CD4-positive, alpha-beta T cell treated with Interferon alpha-2 for 1 hour (primary cell): ENCODE data around the gene PRR15L.
"Not testable (repeated sequence)": the region's sequence is repeated elsewhere in the genome, so short reads cannot be mapped to it uniquely, and the experiment has no call there.

ENCODE experiments used
- DNase-seq, 2 donors: peaks; one replicate each; pipeline ENCODE4 v3.0.0-alpha.2; 2020 to 2022

Gene PRR15L

DNA sequence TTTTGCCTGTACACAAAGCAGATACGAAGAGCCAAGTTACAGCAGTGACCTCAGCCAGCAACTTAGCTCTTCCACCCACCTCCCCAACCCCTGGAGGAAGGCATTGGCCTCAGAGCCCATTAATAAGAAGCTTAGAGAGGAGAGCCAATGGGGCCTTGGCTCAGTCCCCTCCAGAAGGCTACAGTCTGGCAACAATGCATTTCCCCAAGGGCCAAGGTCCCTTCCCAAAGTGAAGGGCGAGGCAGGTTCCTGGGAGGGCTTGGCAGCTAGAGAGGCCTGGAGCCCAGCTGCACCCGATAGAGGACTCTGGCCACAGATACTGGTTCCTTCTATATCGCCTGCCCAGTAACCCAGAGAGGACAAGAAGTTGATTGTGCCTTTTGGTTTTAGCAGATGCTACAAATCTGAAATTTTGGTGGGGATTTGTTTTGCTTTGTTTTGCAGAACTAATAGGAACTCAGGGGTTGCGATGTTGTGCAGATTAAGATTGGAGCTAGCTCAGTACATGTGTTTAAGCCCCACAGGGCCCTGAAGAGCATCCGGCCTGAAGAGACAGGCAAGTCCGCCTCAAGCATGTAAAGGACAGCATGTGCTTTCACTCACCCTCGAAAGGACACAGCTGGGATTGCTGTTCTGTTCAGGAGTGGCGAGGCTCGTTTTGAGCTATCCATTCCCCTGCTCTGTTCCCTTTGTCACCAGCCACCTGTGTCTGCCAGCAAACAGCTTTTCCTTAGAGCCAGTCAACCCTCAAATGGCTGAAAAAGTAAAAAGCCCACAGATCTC is 28.3 kb downstream of the PRR15L start:
- no peak for DNase-seq

DNA sequence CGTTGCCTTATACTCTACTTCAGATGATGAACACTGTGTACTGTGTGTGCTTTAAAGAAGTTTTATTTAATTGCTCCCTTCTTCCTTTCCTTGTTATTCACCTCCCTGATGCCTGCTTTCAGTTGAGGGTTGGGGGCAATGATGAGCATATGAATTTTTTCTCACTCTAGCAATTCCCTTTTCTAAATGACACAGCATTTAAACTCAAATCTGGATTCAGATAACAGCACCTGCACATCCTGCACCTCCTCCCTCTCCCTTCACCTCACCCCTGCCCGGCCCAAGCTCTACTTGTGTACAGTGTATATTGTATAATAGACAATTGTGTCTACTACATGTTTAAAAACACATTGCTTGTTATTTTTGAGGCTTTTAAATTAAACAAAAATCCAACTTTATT is 29.3 kb downstream of the PRR15L start:
- no peak for DNase-seq

DNA sequence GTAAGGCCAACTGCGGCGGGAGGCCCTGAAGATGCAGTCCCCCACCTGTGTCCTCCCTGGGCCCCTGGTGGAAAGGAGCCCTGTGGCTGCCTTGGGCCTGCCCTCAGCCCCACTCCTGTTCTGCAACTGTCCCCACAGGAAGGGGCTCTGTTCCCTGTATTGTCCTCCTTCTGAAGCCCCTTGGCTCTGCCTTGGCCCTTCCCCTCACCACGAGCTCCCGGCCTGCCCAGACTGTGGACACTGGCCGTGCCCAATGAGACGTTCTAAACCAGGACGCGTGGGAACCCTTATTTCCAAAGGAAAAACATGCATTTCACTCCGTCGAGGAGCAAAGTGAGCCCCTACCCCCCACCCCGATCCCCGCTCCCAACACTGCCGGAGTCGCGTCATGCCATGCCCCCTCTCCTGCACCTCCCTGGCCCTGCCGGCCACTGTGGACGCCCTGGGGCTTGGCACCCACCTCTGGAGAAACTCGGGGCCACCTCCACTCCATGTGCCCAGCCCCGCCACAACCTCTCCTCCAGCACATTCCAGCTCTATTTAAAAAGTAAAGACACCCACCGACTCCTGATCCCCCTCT is 29.8 kb downstream of the PRR15L start:
- DNase-seq = no peak

DNA sequence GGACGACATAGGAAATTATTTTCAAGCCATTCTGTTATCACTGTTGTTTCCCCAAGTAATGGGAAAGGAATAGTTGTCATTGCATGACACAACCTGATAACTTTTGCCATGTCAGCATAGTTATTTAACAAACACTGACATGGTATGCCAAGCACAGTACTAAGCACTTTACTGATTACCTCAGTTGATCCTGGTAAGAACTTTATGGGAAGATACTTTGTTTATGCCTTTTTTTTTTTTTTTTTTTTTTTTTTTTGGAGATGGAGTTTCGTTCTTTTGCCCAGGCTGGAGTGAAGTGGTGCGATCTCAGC is 32.0 kb downstream of the PRR15L start:
- DNase-seq = no peak

DNA sequence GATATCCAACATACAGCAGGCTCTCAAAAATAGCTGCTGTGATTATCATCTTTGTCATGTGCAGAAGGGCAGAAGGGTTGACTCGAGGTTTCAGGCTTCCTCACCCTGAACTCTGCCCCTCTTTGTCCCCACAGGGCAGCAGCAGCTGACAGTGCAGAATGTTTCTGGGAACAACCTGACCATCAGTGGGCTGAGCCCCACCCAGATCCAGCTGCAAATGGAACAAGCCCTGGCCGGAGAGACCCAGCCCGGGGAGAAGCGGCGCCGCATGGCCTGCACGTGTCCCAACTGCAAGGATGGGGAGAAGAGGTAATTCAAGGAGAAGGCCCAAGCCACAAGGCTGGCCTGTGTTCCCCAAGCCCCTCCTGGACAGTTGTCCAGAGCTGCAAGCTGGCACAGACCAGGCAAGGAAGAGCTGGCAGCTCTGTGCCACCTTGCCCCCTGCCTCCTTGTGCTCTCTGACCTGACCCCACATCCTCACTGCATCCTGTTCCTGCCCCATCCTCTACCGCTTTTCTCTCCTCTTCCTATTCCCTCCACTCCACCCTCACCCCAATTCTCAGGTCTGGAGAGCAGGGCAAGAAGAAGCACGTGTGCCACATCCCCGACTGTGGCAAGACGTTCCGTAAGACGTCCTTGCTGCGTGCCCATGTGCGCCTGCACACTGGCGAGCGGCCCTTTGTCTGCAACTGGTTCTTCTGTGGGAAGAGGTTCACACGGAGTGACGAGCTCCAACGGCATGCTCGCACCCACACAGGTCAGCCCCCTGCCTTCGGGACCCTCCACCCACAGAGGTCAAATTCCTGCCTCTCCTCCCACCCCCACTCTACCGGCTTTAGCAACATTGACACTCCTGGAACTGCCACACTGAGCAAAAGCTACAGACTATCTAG is 32.7 kb downstream of the PRR15L start:
- no peak for DNase-seq

DNA sequence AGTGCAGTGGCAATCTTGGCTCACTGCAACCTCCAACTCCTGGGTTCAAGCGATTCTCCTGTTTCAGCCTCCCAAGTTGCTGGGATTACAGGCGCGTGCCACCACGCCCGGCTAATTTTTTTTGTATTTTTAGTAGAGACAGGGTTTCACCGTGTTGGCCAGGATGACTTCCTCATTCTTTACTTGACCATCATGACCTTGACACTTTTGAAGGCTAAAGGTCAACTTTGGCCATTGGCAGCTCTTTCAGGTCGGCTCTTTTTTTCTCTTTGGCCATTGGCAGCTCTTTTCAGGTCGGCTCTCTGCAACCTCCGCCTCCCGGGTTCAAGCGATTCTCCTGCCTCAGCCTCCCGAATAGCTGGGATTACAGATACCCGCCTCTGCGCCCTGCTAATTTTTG is 37.8 kb downstream of the PRR15L start:
- DNase-seq = not testable (repeated sequence)

DNA sequence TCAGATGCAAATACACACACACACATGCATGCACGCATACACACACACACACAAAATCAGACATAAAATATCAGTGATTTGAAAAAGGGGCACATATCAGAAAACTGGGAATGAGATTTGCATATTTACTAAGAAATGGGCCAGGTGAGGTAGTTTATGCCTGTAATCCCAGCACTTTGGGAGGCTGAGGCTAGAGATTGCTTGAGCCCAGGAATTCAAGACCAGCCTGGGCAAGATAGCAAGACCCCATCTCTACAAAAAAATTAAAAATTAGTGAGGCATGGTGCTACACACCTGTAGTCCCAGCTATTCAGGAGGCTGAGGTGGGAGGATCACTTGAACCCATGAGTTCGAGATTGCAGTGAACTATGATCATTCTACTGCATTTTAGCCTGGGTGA is 38.7 kb downstream of the PRR15L start:
- DNase-seq = no peak

DNA sequence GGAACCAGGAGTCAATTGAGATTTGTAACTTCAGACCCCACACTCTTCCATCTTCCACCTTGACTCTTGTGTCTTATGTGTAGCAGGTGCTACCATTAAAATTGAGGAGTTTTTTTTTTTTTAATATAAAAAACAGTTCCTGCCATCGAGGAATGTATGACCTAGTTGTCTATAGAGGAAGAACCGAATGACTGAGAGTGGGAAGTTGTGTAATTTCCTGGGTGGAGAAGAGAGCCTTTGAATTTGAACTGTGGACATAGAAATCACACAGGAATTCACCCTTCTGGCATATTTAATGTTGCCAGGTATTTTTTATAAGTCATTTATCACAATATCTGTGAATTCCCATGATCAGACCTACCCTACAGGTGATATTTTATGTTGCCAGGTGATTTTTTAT is 39.7 kb downstream of the PRR15L start:
- no peak for DNase-seq

DNA sequence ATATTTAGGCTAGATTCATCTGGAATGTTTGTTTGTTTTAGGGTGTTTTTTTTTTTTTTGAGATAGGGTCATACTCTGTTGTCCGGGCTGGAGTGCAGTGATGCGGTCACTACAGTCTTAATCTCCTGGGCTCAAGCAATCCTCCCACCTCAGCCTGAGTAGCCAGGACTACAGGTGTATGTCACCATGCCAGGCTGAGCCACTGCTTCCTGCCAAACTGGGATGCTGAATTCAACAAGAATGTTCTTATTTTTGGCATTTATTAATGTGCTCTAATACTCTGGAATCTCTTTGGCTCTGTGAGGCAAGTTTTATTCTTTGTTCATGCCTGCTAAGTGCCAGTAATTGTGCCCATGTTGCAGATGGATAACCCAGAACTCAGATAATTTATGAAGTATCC is 40.1 kb downstream of the PRR15L start:
- no peak for DNase-seq

DNA sequence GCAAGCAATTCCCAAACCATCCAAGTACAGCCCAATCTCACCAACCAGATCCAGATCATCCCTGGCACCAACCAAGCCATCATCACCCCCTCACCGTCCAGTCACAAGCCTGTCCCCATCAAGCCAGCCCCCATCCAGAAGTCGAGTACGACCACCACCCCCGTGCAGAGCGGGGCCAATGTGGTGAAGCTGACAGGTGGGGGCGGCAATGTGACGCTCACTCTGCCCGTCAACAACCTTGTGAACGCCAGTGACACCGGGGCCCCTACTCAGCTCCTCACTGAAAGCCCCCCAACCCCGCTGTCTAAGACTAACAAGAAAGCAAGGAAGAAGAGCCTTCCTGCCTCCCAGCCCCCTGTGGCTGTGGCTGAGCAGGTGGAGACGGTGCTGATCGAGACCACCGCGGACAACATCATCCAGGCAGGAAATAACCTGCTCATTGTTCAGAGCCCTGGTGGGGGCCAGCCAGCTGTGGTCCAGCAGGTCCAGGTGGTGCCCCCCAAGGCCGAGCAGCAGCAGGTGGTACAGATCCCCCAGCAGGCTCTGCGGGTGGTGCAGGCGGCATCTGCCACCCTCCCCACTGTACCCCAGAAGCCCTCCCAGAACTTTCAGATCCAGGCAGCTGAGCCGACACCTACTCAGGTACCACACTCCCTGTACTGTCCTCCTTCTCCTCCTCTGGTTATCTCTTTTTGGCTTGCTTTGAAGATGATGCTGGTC is 41.0 kb downstream of the PRR15L start:
- no peak for DNase-seq

DNA sequence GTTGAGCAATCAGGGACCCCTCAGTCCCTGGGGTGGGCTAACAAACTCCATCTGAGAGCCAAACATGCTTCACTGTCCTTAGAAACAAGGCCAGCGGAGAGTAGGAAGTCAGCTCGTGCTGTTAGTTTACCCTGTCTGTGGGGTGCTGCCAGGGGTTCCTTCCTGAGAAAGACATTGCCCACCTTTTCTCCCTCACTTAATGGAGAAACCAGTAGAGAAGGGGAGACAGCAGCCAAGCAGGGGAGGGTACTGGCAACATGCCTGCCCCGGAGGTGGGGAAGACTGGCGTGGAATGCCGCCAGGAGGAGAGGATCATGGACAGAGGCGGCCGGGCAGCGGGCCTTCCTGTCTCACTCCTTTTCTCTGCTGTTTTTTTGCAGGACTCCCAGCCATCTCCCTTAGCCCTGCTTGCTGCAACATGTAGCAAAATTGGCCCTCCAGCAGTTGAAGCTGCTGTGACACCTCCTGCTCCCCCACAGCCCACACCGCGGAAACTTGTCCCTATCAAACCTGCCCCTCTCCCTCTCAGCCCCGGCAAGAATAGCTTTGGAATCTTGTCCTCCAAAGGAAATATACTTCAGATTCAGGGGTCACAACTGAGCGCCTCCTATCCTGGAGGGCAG is 41.8 kb downstream of the PRR15L start:
- DNase-seq = no peak

DNA sequence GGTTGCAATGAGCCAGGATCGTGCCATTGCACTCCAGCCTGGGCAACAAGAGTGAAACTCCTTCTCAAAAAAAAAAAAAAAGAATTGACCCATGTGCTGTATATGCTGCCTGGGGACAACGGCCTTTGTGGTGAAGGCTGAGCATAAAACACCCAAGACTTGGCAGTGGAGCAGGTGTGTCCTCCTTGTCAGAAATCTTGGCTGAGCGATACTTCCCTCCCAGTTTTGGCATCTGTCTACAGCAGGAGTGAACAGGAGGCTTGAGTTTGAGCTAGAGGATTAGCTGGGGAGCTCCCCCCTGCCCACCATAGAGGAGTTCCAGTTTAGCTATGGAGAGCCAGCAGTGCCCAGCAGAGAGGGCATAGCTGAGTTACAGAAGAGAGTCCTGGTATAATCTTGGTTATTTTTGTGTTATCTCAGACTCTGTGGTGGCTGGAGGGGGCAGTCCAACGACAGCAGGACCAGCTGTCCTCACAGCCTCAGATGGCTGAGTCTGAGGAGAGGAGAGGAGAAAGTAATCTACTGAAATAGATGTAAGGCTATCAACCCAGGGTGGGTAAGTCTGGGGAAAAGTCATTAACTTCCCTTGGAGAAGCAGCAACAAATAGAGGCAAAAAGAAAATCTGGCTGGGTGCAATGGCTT is 43.3 kb downstream of the PRR15L start:
- no peak for DNase-seq

DNA sequence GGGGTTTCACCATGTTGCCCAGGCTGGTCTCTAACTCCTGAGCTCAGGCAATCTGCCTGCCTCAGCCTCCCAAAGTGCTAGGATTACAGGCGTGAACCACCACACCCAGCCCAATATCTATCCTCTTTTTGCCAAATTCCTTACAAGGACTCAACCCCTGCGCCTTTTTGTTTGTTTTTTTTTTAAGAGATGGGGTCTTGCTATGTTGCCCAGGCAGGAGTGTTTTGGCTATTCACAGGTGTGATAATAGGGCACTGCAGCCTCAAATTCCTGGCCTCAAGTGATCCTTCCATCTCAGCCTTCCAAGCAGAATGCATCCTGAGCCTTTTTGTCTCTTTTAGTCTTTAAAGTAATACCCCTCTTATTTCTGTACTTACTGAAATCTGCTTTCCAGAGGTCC is 44.6 kb downstream of the PRR15L start:
- no peak for DNase-seq

DNA sequence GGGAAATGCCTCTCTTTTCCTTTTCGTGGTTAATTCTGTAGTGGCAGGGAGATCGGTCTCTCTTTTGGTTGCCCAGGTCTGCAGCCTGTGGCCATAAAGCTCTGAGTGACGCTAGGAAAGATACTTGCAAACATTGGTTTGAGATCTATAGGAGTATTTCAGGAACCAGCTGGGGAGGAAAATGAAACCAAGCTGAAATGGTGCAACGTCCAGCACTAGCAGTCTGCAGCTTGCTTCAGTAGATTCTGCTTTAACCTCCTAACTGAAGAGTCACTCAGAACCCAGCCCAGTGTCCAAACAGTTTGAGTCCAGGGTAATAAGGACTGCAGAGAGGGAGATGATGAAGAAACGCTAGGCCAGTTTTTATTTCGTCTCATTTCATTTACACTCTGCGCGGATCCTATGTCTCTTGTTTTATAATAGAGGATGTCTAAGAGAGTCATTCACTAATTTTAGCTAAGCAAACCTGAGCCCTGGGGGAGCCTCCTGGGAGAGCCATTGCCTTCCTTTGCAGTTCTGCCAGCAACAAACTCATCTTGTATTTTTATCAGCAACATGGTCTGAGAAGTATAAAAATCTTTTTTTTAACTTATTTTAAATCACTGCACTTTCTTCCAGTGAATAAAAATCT is 49.6 kb downstream of the PRR15L start:
- no peak for DNase-seq

DNA sequence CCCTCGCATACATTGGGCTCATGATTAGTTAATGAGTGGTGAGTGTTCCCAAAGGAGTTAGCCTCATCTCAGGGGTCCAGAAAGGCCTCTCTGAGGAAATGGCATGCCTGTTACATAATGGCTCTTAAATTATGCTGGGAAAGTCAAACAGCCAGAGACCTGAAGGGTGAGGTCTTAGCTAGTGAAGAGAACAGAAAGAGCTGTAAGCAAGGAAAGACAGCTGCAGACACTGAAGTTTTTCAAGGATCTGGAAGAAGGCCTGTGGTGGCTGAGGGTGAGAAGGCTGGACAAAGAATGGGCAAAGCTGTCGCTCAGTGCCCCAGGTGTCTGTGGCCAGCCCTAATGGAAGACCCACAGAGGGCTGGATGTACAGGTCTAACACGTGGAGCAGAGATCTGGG is 51.2 kb downstream of the PRR15L start:
- no peak for DNase-seq

DNA sequence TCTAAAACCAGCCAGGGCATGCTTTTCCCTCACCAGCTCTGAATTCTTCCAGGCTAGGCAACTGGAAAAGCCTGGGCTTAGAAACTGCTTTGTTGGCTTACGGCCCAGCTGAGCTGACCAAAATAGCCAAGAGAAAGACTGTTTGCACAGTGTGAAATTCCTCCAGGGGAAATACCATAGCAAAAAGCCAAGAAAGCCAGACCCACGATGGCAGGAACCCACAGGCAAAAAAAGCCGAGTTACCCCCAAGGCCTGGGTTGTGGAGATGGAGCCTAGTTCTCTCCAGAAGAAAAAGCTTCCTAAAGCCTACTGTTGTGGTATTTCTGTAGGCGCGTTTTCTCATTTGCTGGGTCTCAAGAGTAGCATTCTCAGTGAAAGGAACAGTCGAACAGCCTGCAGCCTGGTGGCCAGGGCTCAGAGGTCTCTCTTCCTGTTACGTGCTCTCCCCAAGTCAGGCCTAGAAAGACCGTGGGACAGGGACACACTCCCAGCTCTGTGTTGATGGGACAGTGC is 52.4 kb downstream of the PRR15L start:
- DNase-seq = no peak

DNA sequence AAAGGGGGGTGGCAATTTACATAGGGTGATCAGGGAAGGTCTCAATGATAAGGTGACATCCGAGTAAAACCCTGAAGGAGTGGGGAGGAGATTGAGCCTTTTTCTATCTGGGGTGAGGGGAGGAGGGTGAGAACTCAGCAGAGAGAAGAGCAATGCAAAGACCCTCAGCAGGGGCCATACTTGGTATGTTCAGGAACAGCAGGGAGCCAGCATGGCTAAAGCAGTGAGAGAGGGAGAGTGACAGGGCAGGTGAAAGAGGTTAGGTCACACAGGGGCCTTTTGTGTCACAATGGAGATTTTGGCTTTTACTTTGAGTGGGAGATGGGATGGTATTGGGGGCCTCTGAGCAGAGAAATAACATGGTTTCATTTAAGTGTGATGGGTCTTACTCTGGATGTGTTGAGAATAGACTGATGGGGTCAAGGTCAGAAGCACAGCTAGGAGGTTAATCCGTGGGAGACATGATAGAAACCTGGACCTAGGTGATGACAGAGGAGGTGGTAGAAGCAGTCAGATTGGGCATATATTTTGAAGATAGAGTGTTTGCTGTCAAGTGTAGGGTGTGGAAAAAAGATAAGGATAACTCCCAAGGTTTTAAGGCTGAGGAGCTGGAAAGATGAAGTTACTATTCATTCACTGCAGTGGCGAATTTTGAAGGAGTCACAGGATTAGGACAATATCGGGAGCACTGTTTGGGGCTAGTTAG is 55.5 kb downstream of the PRR15L start:
- DNase-seq = no peak
